Measurements from ENCODE around the gene SMPDL3B. TPM values are rescaled to one million over a fixed set of nuclear protein-coding genes. Genes with fewer than 3 reads are reported as not detected.

The SMPDL3B gene
- total RNA-seq, 3 donors from 2014 or later: 17.3 to 45.4 (median 30.9) TPM

GRCh38 chr1:27972141-27972540 lies 37.3 kb downstream of the SMPDL3B start:
- Histone ChIP-seq H3K36me3 (ENCODE audit: low read depth) (no peaks in the 10 kb centered on the region), H3K9me3 (no peaks in the 10 kb centered on the region), H3K4me3 (no peak overlapping the region), H3K4me1 (ENCODE audit: low read depth) (peaks cover 4% of the 10 kb centered on the region)
- intact Hi-C loops (cut with DNase I, micrococcal nuclease): no loop called here
- DNase-seq: no peak
- no peak for ATAC-seq
- TF ChIP-seq CTCF (IDR thresholded peaks at IDR 0.05): no peak

- H3K36me3 ChIP-seq (ENCODE audit: low read depth): no peaks in the 10 kb centered on the region
- intact Hi-C loops (cut with DNase I, micrococcal nuclease): no loop called here
- no peak for TF ChIP-seq CTCF (IDR thresholded peaks at IDR 0.05)
These were observed 39.1 kb downstream of the SMPDL3B start for GRCh38 chr1:27973771-27974416.

DNA sequence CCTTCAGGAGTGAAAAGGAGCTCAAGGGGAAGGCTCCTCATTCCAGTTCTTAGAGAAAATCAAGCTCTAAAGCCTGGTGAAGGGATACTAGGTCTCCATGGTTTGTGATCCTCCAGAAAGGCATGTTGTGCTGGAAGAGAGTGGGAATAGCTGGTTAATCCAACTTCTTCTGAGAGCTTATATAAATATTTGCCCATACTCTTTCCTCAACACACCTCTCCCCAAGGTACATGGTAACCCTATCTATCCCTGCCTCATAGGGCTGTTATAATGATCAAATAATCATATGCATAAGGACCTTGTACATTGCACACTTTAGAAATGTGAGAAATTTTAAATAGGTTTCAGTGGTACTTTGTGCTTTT lies 39.6 kb downstream of the SMPDL3B start:
- no peaks in the 10 kb centered on the region for H3K36me3 ChIP-seq (ENCODE audit: low read depth)
- intact Hi-C loops (cut with DNase I, micrococcal nuclease): no loop called here
- ATAC-seq: no peak

More at GRCh38 chr1:27973771-27974416, 39.1 kb downstream of the SMPDL3B start:
- no peak overlapping the region for H3K4me3 ChIP-seq
- ATAC-seq (no peak), DNase-seq (no peak)
- H3K4me1 ChIP-seq (ENCODE audit: low read depth): peaks cover 4% of the 10 kb centered on the region
- no peaks in the 10 kb centered on the region for H3K9me3 ChIP-seq

GRCh38 chr1:27979151-27979858 lies 44.5 kb downstream of the SMPDL3B start:
- peak in 1 of 3 donors; percentile 14 for DNase-seq

More for the DNA sequence above, 39.6 kb downstream of the SMPDL3B start:
- Histone ChIP-seq H3K4me1 (ENCODE audit: low read depth) (peaks cover 4% of the 10 kb centered on the region), H3K9me3 (no peaks in the 10 kb centered on the region), H3K4me3 (no peak overlapping the region)
- no peak for DNase-seq
- no peak for TF ChIP-seq CTCF (IDR thresholded peaks at IDR 0.05)

GRCh38 chr1:27979859-27980201 lies 45.0 kb downstream of the SMPDL3B start:
- Histone ChIP-seq H3K4me1 (ENCODE audit: low read depth) (no peaks in the 10 kb centered on the region), H3K4me3 (no peak overlapping the region), H3K9me3 (no peaks in the 10 kb centered on the region), H3K36me3 (ENCODE audit: low read depth) (no peaks in the 10 kb centered on the region)
- no peak for TF ChIP-seq CTCF (IDR thresholded peaks at IDR 0.05)
- ATAC-seq: no peak
- intact Hi-C loops (cut with DNase I, micrococcal nuclease): loop anchor here in 1 of 2 donors (5.0 kb wide), 1 partner anchor 123 kb away; no protein-coding TSS in a partner anchor
- no peak for DNase-seq

More at GRCh38 chr1:27979151-27979858, 44.5 kb downstream of the SMPDL3B start:
- Histone ChIP-seq H3K9me3 (no peaks in the 10 kb centered on the region), H3K4me1 (ENCODE audit: low read depth) (no peaks in the 10 kb centered on the region), H3K36me3 (ENCODE audit: low read depth) (no peaks in the 10 kb centered on the region), H3K4me3 (no peak overlapping the region)
- intact Hi-C loops (cut with DNase I, micrococcal nuclease): no loop called here
- TF ChIP-seq CTCF (IDR thresholded peaks at IDR 0.05): no peak
- ATAC-seq: peak; percentile 80

Measured in mucosa of descending colon (tissue), 3 donors.